Measurements from ENCODE around the gene ATP2B2. TPM values are rescaled to one million over a fixed set of nuclear protein-coding genes. Genes with fewer than 3 reads are reported as not detected.
A peak's percentile ranks its signal among the peaks of the same experiment; 100 is the strongest.

The ATP2B2 gene
- total RNA-seq = 1 to 10 TPM in 2 of 4 donors, under 1 TPM in 1, not detected in 1; 0.86 to 2.2 (median 1.0) TPM

DNA sequence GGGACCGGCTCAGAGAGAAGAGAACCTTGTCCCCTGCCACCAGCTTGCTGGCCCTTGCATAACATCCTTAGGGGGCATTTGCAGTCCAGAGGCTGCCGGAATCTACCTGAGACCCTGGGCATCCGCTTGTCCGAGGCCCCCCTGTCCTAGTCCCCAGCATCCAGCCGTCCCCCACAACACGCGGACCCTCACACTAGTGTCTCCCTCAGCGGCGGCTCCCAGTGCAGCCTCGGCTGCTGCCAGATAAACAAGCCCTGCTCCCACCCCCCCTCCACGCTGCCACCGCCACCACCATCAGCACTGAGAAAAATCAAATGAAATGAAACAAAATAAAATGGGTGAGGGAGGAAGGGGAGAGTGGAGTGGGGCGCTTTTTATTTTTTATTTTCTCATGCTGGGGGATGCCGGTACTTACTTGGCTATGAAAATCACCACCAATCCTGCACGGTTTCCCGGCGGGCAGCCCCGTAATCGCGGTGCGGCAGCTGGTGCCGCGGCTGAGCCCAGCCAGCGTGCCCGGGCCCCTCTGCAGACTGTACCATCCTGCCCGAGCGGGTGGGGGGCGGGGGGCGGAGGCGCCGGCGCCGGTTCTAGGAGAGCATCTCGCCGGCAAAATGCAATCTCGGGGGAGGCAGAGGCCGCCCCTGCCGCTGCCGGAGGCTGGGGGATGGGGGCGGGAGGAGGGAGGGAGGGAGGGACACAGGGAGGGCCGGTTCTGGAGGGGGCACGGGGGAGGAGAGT is at the start of gene ATP2B2:
ATP2B2 (minus strand) TSS at position 537 of the 741 bp plus-strand sequence. CDS start 56,043 bp downstream, outside the sequence.
- Histone ChIP-seq H3K4me1 (peaks cover 11% of the 10 kb centered on the region), H3K27ac (no peak within 1 kb of the TSS), H3K4me3 (peak within 1 kb of the TSS; percentile 42), H3K36me3 (no peaks in the 10 kb centered on the region), H3K27me3 (peaks cover 45% of the 10 kb centered on the region), H3K9me3 (no peaks in the 10 kb centered on the region)
- 7% methylated on average over 19 of the region's 42 CpGs for WGBS
- TF ChIP-seq POLR2AphosphoS5 (IDR thresholded peaks at IDR 0.05) (no peak), POLR2A (IDR thresholded peaks at IDR 0.05) (no peak), EP300 (IDR thresholded peaks at IDR 0.05) (no peak)
- TF ChIP-seq, protein P1, sequence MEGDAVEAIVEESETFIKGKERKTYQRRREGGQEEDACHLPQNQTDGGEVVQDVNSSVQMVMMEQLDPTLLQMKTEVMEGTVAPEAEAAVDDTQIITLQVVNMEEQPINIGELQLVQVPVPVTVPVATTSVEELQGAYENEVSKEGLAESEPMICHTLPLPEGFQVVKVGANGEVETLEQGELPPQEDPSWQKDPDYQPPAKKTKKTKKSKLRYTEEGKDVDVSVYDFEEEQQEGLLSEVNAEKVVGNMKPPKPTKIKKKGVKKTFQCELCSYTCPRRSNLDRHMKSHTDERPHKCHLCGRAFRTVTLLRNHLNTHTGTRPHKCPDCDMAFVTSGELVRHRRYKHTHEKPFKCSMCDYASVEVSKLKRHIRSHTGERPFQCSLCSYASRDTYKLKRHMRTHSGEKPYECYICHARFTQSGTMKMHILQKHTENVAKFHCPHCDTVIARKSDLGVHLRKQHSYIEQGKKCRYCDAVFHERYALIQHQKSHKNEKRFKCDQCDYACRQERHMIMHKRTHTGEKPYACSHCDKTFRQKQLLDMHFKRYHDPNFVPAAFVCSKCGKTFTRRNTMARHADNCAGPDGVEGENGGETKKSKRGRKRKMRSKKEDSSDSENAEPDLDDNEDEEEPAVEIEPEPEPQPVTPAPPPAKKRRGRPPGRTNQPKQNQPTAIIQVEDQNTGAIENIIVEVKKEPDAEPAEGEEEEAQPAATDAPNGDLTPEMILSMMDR (IDR thresholded peaks at IDR 0.05) = no peak
- DNase-seq (ENCODE audit: low spot score in 2 of 2) = no peak

DNA sequence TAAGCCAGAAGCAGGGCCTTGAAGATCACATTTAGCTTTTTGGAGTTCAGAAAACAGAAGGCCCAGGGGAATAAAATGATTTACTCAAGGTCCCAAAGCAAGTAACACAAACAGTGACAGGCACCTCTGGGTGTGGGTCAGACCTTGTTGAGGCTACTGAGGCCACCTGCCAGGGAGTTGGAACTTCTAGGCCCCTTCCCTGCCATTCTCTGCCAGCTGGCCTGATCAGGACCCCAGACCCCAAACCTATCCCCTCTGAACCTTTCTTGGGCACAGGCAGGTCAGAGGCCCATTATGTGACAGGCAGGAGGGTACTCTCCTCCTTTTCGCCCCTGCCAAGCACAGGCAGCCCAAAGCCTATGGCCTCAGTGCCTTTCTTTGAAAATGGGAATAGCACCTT is 49.4 kb upstream of the ATP2B2 start:
- H3K36me3 ChIP-seq = no peaks in the 10 kb centered on the region
- no peak overlapping the region for H3K4me3 ChIP-seq
- H3K27ac ChIP-seq = no peak overlapping the region
- peaks cover 21% of the 10 kb centered on the region for H3K4me1 ChIP-seq
- 91% methylated on average over 1 of the region's 1 CpG for WGBS
- H3K9me3 ChIP-seq = no peaks in the 10 kb centered on the region
- H3K27me3 ChIP-seq = no peaks in the 10 kb centered on the region
- TF ChIP-seq POLR2A (IDR thresholded peaks at IDR 0.05) (no peak), POLR2AphosphoS5 (IDR thresholded peaks at IDR 0.05) (no peak), EP300 (IDR thresholded peaks at IDR 0.05) (no peak)
- TF ChIP-seq, protein P1 (IDR thresholded peaks at IDR 0.05) = no peak
- DNase-seq (ENCODE audit: low spot score in 2 of 2) = peak in 1 of 2 donors; percentile 24

DNA sequence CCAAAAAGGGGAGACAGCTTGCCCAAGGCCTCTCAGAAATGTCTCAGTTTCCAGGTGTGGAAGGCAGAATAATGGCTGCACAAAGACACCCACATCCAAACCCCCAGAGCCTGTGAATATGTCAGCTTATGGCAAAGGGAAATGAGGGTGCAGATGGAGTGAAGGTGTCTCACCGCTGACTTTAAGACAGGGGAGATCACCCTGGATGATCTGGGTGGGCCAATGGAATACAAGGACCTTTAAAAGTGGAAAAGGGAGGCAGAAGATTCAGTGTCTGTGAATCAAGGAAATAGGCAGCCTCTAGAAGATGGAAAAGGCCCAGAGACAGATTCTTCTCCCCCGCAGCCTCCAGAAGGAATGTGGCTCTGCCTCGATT is 48.8 kb upstream of the ATP2B2 start:
- DNase-seq (ENCODE audit: low spot score in 2 of 2) = peak in 1 of 2 donors; percentile 6
- 92% methylated on average over 3 of the region's 3 CpGs for WGBS
- no peak overlapping the region for H3K27ac ChIP-seq
- H3K27me3 ChIP-seq = no peaks in the 10 kb centered on the region
- H3K4me1 ChIP-seq = peaks cover 21% of the 10 kb centered on the region
- no peaks in the 10 kb centered on the region for H3K9me3 ChIP-seq
- TF ChIP-seq, protein P1 (IDR thresholded peaks at IDR 0.05) = no peak
- no peak for TF ChIP-seq POLR2A (IDR thresholded peaks at IDR 0.05)
- TF ChIP-seq EP300 (IDR thresholded peaks at IDR 0.05) = no peak
- no peak for TF ChIP-seq POLR2AphosphoS5 (IDR thresholded peaks at IDR 0.05)
- no peak overlapping the region for H3K4me3 ChIP-seq
- H3K36me3 ChIP-seq = no peaks in the 10 kb centered on the region

DNA sequence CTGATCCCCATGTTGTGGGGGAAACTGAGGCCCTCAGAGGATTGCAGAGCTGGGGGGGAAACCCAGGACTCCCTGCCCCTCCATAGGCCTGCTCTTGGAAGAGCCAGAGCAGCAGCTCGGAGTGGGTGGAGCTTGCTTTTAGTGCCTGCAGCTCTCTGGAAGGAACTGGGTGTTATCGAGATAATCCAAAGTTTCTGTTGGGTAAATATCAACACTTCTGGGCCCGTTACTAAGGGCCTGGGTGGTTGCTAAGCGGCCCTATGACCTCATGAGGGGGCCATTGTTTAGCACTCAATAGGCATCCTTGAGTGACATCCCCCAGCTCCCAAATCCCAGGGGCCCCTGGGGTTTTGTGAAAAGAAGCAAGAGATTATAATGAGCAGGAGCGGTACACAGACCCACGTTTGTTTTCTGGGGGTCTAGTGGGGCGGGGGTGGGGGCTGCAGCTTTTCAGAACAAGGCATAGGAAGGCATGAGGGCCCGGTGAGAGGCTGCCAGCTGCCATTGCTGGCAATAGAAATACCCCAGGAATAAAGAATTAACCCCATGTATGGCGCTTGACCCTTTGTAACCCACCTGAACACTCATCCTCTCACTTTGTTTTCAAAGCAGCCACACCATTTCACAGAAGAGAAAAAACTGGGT is 48.3 kb upstream of the ATP2B2 start:
- peak; percentile 35 to 37 for DNase-seq (ENCODE audit: low spot score in 2 of 2)

DNA sequence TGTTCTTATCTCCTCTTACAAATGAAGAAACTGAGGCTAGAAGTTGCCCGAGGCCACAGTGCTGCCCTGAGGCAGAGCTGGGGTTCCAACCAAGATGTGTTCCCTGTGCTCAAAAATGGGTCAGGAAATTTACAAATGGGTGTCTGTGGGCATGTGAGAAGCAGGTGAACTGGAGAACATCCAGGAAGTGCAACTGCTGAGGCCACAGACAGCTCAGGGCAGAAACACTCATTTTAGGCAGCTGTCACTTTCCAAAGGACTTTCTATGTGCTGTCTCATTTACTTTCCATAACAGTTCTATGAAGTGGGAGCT is 47.2 kb upstream of the ATP2B2 start:
- no peak for TF ChIP-seq EP300 (IDR thresholded peaks at IDR 0.05)
- TF ChIP-seq POLR2AphosphoS5 (IDR thresholded peaks at IDR 0.05) = no peak
- no peak for TF ChIP-seq POLR2A (IDR thresholded peaks at IDR 0.05)
- TF ChIP-seq, protein P1 (IDR thresholded peaks at IDR 0.05) = no peak
- H3K4me1 ChIP-seq = peaks cover 21% of the 10 kb centered on the region
- H3K9me3 ChIP-seq = no peaks in the 10 kb centered on the region
- H3K27ac ChIP-seq = peak overlapping the region; percentile 26
- 45% methylated on average over 1 of the region's 1 CpG for WGBS
- no peak overlapping the region for H3K4me3 ChIP-seq
- no peak for DNase-seq (ENCODE audit: low spot score in 2 of 2)
- H3K36me3 ChIP-seq = no peaks in the 10 kb centered on the region
- H3K27me3 ChIP-seq = no peaks in the 10 kb centered on the region

More for the DNA sequence above, 48.3 kb upstream of the ATP2B2 start:
- H3K4me1 ChIP-seq = peaks cover 21% of the 10 kb centered on the region
- 39% methylated on average over 9 of the region's 9 CpGs for WGBS
- H3K27me3 ChIP-seq = no peaks in the 10 kb centered on the region
- H3K36me3 ChIP-seq = no peaks in the 10 kb centered on the region
- TF ChIP-seq, protein P1 (IDR thresholded peaks at IDR 0.05) = no peak
- no peak for TF ChIP-seq POLR2AphosphoS5 (IDR thresholded peaks at IDR 0.05)
- no peak for TF ChIP-seq POLR2A (IDR thresholded peaks at IDR 0.05)
- TF ChIP-seq EP300 (IDR thresholded peaks at IDR 0.05) = no peak
- no peak overlapping the region for H3K4me3 ChIP-seq
- no peaks in the 10 kb centered on the region for H3K9me3 ChIP-seq
- no peak overlapping the region for H3K27ac ChIP-seq
